ENCODE results near the gene OMG.
"Not testable (repeated sequence)": the region's sequence is repeated elsewhere in the genome, so short reads cannot be mapped to it uniquely, and the experiment has no call there.

The OMG gene

DNA sequence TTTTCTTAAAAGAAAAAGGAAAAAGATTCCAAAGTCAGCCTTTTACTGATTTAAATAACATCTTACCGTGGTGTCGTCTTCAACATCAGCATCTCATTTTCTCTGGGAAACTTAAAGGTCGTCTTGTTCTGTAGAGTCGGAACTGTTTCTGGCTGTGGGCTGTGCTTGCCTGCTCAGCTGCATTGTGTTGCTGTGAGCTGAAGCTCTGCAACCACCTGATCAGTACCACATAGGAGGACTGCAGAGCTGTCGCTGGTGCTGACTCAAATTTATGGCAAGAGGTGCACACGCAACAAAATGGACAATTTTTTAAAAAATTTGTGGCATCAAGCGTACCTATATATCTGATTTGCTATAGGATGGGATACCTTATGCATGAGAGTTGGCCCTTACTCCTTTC, at the start of gene OMG:
Gene OMG, minus strand, starts transcription at position 150 of the 400 bp plus-strand sequence. CDS start 908 bp downstream, outside the sequence.
- DNase-seq (ENCODE audit: low spot score): no peak

DNA sequence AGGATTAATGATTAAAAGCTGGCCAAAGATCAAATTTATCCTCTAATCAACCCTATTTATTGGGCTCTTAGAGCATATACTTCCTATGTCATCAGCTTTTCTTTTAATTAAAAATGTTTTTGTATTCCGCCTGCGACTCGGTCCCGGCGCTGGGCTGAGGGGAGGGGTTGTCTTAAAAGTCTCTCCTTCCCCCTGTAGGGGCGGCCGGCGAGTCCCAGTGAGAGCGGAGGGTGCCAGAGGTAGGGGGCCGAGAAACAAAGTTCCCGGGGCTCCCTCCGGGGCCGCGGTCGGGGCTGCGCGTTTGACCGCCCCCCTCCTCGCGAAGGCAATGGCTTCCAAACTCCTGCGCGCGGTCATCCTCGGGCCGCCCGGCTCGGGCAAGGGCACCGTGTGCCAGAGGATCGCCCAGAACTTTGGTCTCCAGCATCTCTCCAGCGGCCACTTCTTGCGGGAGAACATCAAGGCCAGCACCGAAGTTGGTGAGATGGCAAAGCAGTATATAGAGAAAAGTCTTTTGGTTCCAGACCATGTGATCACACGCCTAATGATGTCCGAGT, 48.2 kb upstream of the OMG start:
- not testable (repeated sequence) for DNase-seq (ENCODE audit: low spot score)

- no peak for DNase-seq (ENCODE audit: low spot score)
Measured at GRCh38 chr17:31339906-31340661, 43.0 kb upstream of the OMG start.

DNA sequence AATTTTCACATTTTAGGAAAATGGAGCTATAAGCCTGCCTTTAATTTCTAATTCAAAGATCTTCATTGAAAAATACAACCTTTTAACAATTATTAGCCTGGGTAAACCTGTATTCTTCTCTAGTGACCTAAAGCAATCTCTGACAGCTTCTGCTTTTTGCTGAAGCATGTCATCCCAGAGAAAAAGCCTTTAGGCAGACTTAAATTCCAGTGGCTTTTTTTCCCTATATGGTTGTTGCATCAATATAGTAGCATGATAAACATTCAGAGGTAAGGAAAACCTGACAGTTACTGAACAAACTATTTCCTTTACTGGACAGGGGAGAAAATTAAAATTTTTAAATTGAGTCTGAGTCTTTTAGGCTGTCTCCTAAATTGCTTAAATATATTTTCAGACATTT, 32.2 kb upstream of the OMG start:
- DNase-seq (ENCODE audit: low spot score): no peak

GRCh38 chr17:31328160-31328535, 31.1 kb upstream of the OMG start:
- no peak for DNase-seq (ENCODE audit: low spot score)

DNA sequence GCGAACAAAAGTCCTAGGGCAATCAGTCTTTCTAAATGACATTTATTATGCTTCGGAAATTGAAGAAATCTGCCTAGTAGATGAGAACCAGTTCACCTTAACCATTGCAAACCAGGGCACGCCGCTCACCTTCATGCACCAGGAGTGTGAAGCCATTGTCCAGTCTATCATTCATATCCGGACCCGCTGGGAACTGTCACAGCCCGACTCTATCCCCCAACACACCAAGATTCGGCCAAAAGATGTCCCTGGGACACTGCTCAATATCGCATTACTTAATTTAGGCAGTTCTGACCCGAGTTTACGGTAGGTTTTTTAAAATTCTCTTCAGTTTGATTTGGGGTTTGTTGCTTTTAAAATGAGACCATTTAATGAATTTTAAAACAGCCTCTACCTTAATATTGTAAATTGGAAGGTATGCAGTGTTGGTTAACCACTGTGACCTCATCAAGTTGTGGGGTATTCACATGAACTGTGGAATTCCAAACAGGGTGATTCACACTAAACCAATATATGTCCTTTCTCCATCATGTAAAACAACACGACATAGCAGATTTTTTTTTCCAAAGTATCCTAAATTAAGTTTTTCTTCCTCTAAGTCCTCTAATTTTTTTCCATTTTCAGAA, 30.6 kb upstream of the OMG start:
- no peak for DNase-seq (ENCODE audit: low spot score)

DNA sequence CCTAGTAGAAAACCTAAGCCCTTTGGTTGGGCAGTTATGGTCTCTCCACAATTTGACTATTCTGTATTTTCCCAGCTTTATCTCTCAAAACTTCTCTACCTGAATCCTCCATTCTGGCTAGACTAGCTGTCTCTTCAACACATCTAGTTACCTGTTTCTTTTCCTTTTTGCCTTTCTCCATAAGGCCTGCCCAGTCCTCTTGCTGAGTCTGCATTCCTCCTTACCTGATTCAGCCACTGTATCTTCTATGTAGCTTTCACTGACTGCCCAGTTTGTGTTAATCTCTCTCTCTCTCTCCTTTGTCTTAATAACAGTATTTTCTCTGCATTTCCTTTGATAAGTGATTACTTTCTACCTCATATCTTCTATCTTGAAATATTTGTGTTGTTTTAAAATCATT, 26.5 kb upstream of the OMG start:
- DNase-seq (ENCODE audit: low spot score): no peak

- no peak for DNase-seq (ENCODE audit: low spot score)
Measured at GRCh38 chr17:31321966-31322365, 24.9 kb upstream of the OMG start.

DNA sequence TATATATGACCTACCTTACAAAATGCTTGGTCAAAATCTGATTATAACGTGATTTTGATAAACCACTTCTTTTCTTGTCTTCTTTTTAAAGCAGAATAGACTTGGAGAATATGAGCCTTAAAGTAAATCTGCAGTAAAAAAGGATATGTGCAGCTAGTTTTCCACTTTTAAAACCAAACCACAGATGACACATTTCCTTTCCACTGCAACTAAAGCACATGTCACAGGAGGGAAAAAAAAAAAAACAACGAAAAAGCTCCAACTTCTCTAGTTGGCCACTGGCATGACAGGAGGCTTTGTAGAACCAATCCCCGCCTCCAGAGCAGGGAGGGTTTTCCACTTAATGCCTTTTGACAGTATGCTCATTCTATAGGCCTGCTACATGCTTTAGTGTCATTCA, 24.4 kb upstream of the OMG start, which contains the start of gene EVI2A:
Gene EVI2A, minus strand, starts transcription at position 142 of the 400 bp plus-strand sequence. CDS start 2,609 bp downstream, outside the sequence.
- DNase-seq (ENCODE audit: low spot score): no peak

- DNase-seq (ENCODE audit: low spot score): no peak
Measured at GRCh38 chr17:31320791-31321190, 23.8 kb upstream of the OMG start.

GRCh38 chr17:31320241-31320640, 23.2 kb upstream of the OMG start:
- no peak for DNase-seq (ENCODE audit: low spot score)

DNA sequence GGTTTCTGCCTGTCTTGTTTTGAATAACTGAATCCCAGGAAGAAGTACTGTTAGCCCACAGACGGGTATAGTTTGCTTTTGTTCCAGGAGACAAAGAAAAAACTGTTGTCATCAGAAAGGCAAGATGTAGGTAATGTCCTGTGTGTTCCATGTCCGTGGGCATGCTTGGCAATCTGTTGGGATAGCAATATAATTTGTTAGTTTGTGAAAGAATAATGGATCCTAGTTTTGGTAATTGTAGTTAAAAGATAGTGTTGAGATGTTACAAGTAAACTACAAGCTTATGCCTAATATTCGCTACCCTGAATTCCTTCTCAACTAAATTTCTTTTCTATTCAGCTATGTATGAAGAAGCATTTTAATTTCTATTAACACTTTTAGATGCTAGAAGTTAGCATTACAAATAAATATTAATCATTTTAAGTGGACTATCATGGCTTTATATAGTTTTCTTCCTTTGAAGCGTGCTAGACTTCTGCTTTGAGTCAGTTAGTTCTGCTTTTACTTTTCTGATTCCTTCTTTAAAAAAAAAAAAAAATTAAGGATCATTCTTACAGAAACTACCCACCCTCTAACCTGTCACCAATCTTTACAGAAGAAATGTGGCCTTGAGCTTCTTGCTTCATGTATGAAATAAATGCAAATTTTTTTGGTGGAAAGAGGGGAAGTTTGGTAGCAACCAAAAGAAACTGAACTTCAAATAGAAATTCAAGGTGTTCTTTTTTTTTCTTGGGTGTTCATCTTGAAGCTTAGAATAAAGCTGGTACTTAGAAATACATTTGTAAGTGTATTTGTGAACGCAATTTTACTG, 22.0 kb upstream of the OMG start:
- DNase-seq (ENCODE audit: low spot score): no peak

- DNase-seq (ENCODE audit: low spot score): no peak
Measured at GRCh38 chr17:31318298-31318801, 21.3 kb upstream of the OMG start.

GRCh38 chr17:31314782-31315100, 17.7 kb upstream of the OMG start:
- DNase-seq (ENCODE audit: low spot score): no peak

DNA sequence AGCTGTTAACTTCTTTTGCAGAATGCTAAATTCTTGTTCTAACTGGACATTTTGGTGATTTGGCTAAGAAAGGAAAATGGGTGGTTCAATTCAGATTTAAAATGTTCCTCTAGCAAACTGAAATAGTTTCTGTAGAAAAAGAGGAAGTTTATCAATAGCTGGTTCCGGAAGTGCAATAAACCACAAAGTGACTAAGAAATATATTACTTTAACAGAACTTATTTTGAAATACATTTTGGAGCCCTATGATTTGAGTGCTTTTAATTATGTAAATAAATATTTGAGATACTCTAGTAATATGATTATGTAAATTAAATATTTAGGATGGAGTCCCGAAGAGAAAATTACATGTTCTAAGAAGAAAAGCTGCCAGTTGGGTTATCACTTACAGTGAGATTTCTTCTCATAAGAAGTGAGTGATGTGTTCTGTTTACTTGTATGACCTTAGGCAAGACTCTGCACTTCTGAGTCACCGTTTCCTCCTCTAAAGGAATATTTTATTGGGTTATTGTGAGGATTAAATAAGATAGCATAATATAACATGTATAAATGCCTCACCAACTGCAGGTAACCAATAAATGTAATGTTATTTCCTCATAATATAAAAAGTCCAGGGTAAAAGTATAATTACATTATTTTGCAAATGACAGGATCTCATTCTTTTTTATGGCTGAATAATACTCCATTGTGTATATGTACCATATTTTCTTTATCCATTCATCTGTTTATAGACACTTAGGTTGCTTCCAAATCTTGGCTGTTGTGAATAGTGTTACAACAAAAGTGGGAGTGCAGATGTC, 17.1 kb upstream of the OMG start, which contains the start of gene EVI2B:
Gene EVI2B, minus strand, starts transcription at position 73 of the 800 bp plus-strand sequence. CDS start 8,445 bp downstream, outside the sequence.
- no peak for DNase-seq (ENCODE audit: low spot score)

DNA sequence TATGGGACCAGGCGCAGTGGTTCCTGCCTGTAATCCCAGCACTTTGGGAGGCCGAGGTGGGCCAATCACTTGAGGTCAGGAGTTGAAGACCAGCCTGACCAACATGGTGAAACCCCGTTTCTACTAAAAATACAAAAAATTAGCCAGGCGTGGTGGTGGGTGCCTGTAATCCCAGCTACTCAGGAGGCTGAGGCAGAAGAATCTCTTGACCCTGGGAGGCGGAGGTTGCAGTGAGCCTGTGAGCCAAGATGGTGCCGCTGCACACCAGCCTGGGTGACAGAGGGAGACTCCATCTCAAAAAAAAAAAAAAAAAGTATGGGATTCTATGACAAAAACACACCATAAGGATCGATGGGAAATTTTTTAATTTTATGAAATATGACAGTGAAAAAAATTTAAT, 15.2 kb upstream of the OMG start:
- not testable (repeated sequence) for DNase-seq (ENCODE audit: low spot score)

- DNase-seq (ENCODE audit: low spot score): no peak
Measured at GRCh38 chr17:31311526-31311925, 14.5 kb upstream of the OMG start.

- DNase-seq (ENCODE audit: low spot score): no peak
Measured at GRCh38 chr17:31310886-31311285, 13.8 kb upstream of the OMG start.

DNA sequence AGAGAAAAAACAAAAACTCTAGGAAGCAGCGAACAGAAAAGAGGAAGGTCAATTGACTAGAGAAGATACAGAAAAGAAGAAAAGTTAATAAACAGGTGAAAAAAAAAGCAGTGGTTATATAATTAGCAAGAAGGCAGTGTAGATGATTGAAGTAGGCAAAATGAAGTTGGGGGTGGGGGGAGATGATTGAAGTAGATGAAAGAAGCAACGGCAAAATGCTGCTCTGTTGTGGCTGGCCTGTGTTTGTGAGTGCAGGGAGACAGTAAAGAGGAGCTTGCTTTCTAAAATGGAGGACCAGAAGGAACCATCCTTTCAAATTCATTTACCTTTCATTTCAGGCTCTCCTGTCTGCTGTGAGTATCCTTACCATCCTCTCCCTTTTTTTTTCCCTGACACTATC, 13.2 kb upstream of the OMG start:
- DNase-seq (ENCODE audit: low spot score): no peak

DNA sequence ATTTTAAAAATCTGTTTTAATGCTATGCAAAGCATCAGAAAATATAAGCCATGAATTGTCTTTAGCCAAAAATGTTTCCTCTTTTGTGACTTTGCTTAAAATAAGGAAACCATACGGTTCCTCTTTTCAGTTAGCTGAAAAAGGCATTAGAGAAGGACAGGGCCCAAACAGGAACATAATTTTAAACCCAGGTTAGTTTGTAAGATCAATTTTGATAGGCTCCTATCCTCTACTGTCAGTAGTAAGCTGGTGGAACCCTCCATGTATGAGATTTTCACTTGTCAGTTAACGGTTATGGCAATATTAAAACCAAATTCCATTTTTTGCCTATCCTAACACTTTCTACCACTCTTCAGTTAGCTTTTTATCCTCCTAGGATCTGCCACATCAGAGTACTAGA, 12.5 kb upstream of the OMG start:
- no peak for DNase-seq (ENCODE audit: low spot score)

Data from D341Med (cell line).